Hepatocyte (in vitro differentiated cells): Measurements from ENCODE around the gene MRPL21.

Experiments used
- EZH2phosphoT487 ChIP-seq: fragments of 200-600 bp; sonication (generic); IDR thresholded peaks from one replicate; pipeline ENCODE4 v1.6.1; 2018; ENCODE audit warnings: antibody characterized with exemption, mild to moderate bottlenecking, low read depth, moderate library complexity; ENCODE audit not compliant: unreplicated experiment, severe bottlenecking
- TF ChIP-seq, protein P1 (sequence below): fragments of 200-600 bp; sonication (generic); IDR thresholded peaks from 2 replicates; pipeline ENCODE4 v1.5.1; 2016; ENCODE audit warnings: antibody characterized with exemption, mild to moderate bottlenecking; ENCODE audit not compliant: poor library complexity

DNA sequence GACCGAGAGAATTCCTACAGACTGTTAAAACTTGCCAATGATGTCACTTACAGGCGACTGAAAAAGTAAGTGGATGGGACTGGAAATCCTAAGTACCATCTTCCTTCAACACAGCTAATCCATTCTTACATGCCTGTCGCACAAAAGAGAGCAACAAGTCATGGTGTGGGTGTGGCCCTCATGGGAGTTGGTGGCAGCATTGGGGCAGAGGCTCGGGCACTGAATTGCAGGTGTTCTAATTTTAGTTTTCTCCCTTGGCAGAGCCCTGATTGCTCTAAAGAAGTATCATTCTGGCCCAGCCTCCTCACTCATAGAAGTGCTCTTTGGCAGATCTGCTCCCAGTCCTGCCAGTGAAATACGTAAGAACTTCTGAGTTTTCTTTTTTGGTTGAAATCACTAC lies 4.6 kb upstream of the MRPL21 start:
- TF ChIP-seq, protein P1, sequence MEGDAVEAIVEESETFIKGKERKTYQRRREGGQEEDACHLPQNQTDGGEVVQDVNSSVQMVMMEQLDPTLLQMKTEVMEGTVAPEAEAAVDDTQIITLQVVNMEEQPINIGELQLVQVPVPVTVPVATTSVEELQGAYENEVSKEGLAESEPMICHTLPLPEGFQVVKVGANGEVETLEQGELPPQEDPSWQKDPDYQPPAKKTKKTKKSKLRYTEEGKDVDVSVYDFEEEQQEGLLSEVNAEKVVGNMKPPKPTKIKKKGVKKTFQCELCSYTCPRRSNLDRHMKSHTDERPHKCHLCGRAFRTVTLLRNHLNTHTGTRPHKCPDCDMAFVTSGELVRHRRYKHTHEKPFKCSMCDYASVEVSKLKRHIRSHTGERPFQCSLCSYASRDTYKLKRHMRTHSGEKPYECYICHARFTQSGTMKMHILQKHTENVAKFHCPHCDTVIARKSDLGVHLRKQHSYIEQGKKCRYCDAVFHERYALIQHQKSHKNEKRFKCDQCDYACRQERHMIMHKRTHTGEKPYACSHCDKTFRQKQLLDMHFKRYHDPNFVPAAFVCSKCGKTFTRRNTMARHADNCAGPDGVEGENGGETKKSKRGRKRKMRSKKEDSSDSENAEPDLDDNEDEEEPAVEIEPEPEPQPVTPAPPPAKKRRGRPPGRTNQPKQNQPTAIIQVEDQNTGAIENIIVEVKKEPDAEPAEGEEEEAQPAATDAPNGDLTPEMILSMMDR: no peak
- no peak for TF ChIP-seq EZH2phosphoT487
